SK-N-MC (cell line): ENCODE measurements around the gene C11orf97.

ENCODE experiments used
- DNase-seq: peaks from one replicate; pipeline ENCODE4 v3.0.0-alpha.2; 2011; ENCODE audit warnings: low read depth, low spot score
- H3K27ac ChIP-seq: fragments of 200-600 bp; sonication (generic); 2 replicates; pipeline ENCODE4 v1.5.1; 2016; ENCODE audit warnings: mixed run types
- H3K36me3 ChIP-seq: fragments of 200-600 bp; sonication (generic); 2 replicates; pipeline ENCODE4 v1.6.1; 2017; ENCODE audit warnings: antibody characterized with exemption, low read length, mixed read lengths; ENCODE audit not compliant: insufficient read depth
- H3K4me3 ChIP-seq: fragments of 200-600 bp; sonication (generic); 2 replicates; pipeline ENCODE4 v1.5.1; 2016
- H3K9ac ChIP-seq: fragments of 200-600 bp; sonication (generic); 2 replicates; pipeline ENCODE4 v1.8.0; 2017; ENCODE audit warnings: mixed run types, mixed read lengths; ENCODE audit not compliant: insufficient read length
- H3K9me3 ChIP-seq: fragments of 200-600 bp; sonication (generic); 2 replicates; pipeline ENCODE4 v1.6.1; 2017; ENCODE audit warnings: low read depth, mild to moderate bottlenecking, antibody characterized with exemption, low read length, moderate library complexity, mixed read lengths
- EZH2 ChIP-seq: fragments of 200-600 bp; sonication (generic); IDR thresholded peaks from one replicate; pipeline ENCODE4 v1.6.1; 2017; ENCODE audit warnings: antibody characterized with exemption
- FOXP2 ChIP-seq: optimal IDR thresholded peaks from 2 replicates; pipeline ENCODE3; 2011; ENCODE audit warnings: mild to moderate bottlenecking, moderate library complexity; ENCODE audit not compliant: insufficient read depth; ENCODE audit errors: extremely low read length, control extremely low read depth
- POLR2AphosphoS5 ChIP-seq: IDR thresholded peaks from 2 replicates; pipeline ENCODE4 v1.6.1; 2012; ENCODE audit warnings: mild to moderate bottlenecking, low read depth, low read length, borderline replicate concordance

The C11orf97 gene

DNA sequence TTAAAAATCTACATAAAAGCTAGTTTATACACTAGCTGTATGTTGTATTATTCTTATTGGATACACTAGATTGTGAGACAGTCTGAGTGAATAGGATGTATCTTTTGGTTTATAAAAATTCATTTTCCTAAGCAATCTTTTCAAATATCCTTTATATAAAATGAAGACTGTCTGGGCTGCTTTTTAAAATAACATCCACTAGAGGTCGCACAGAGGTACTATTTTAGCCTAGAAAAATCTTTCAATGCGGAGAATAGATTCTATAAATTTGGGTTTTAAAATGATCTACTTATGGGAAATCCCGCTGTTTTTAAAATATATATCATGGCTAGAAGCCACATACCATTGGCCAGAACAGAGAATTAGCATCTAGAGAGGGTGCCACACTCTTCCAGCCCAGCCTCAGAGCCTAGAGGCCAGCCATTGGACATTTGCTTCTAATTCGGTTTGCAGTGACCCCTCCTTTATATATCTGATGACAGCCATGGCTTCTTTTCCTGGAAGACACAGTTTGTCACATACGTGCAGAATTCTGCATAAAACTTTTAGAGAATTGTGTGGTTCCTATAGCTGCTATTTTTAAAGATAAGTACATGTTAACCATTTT, 7.3 kb downstream of the C11orf97 start:
- Histone ChIP-seq H3K36me3 (no peaks in the 10 kb centered on the region), H3K27ac (no peak overlapping the region), H3K4me3 (0 out of 2 replicates have a peak overlapping the region, but pooled peaks have one; percentile 22), H3K9ac (no peak overlapping the region), H3K9me3 (no peaks in the 10 kb centered on the region)
- DNase-seq: peak; percentile 20
- no peak for TF ChIP-seq POLR2AphosphoS5

DNA sequence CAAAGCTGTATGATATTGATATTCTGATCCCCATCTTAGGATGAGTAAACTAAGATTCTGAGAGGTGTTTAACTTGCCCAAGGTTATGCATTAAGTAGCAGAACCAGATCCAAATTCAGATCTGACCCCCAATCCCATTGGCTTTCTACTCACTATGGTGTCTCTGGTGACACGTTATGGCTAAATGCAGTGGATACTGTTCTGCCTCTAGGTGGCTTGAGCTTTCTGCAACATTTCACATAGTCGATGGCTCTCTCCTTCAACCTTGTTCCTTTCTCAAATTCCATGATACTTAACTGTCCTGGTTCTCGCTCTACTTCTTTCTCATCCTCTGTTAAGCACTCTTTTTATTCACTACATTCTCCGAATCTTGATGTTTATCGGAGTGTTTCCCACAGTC, 9.4 kb downstream of the C11orf97 start:
- Histone ChIP-seq H3K9me3 (no peaks in the 10 kb centered on the region), H3K4me3 (no peak overlapping the region), H3K27ac (no peak overlapping the region), H3K9ac (no peak overlapping the region), H3K36me3 (no peaks in the 10 kb centered on the region)
- no peak for DNase-seq
- TF ChIP-seq FOXP2: no peak
- TF ChIP-seq EZH2: no peak
- TF ChIP-seq POLR2AphosphoS5: no peak

- Histone ChIP-seq H3K27ac (no peak overlapping the region), H3K4me3 (no peak overlapping the region), H3K36me3 (no peaks in the 10 kb centered on the region), H3K9ac (no peak overlapping the region), H3K9me3 (no peaks in the 10 kb centered on the region)
- TF ChIP-seq POLR2AphosphoS5 (no peak), FOXP2 (no peak), EZH2 (no peak)
- DNase-seq: no peak
Observed at GRCh38 chr11:94524341-94524740, 12.1 kb downstream of the C11orf97 start.

GRCh38 chr11:94525546-94526324, 13.5 kb downstream of the C11orf97 start:
- DNase-seq: peak; percentile 61
- no peaks in the 10 kb centered on the region for H3K9me3 ChIP-seq
- H3K27ac ChIP-seq: peak overlapping the region; percentile 52; the same call in 1 of the 2 replicates
- no peaks in the 10 kb centered on the region for H3K36me3 ChIP-seq
- H3K9ac ChIP-seq: no peak overlapping the region
- TF ChIP-seq POLR2AphosphoS5: no peak
- H3K4me3 ChIP-seq: peak overlapping the region; percentile 11; the same call in 1 of the 2 replicates

DNA sequence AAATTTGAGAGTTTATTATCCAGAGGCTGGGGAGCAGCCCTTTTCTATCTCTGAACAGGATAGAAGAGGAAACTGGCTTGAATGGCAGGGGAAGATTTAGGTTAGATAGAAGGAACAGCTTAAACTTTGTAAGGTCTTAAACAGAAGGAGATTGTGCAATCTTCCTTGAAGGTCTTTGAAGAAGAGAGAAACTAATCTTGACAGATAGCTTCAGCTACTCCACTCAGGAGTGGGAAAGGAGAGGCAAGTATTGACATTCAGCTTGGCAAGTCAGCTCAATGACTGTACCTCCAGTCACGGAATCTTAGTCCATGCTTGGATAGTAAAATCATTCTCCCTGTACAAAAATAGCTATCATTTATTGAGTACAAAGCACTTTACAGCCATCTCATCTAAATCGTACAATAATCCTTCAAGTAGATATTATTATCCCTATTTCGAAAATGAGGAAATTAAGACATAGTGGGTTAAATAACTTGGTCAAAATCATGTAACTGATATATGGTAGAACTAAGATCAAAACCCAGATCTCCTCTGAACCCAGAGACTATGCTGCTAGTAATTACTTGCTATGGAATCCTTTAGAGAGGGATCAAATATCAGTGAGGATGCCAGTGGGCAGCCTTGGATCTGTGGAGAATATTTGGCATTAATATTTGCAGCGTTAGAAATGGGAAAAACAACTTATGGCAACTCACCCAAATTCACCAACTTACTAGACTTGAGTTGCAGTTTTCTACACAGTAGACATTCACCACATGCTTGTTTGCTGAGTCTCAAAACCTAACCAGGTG, 14.6 kb downstream of the C11orf97 start:
- TF ChIP-seq POLR2AphosphoS5 (no peak), EZH2 (no peak), FOXP2 (no peak)
- Histone ChIP-seq H3K9ac (no peak overlapping the region), H3K4me3 (no peak overlapping the region), H3K9me3 (no peaks in the 10 kb centered on the region), H3K36me3 (no peaks in the 10 kb centered on the region), H3K27ac (no peak overlapping the region)
- DNase-seq: no peak

GRCh38 chr11:94528551-94528950, 16.3 kb downstream of the C11orf97 start:
- no peaks in the 10 kb centered on the region for H3K36me3 ChIP-seq
- H3K4me3 ChIP-seq: no peak overlapping the region
- no peaks in the 10 kb centered on the region for H3K9me3 ChIP-seq
- DNase-seq: no peak
- H3K27ac ChIP-seq: no peak overlapping the region
- H3K9ac ChIP-seq: no peak overlapping the region
- TF ChIP-seq POLR2AphosphoS5: no peak
- TF ChIP-seq FOXP2: no peak
- TF ChIP-seq EZH2: no peak

DNA sequence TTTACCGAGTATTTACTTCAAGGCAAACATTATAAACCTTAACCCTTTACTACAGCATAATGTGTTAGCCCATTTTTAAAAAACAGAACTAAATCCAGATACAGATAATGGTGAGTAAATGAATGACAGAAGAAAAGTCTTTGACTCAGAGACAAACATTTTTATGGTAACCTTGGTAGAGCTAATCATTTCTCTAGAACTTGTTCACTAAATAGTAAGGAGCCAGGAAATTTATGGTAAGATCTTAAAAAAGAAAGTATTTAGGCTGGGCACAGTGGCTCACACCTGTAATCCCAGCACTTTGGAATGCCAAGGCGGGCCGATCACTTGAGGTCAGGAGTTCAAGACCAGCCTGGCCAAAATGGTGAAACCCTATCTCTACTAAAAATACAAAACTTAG, 19.9 kb downstream of the C11orf97 start:
- Histone ChIP-seq H3K9me3 (no peaks in the 10 kb centered on the region), H3K4me3 (no peak overlapping the region), H3K9ac (no peak overlapping the region), H3K27ac (no peak overlapping the region), H3K36me3 (no peaks in the 10 kb centered on the region)
- no peak for DNase-seq
- TF ChIP-seq FOXP2: no peak
- no peak for TF ChIP-seq EZH2
- TF ChIP-seq POLR2AphosphoS5: no peak

GRCh38 chr11:94533206-94533605, 20.9 kb downstream of the C11orf97 start:
- no peak for DNase-seq
- Histone ChIP-seq H3K9me3 (no peaks in the 10 kb centered on the region), H3K27ac (no peak overlapping the region), H3K36me3 (no peaks in the 10 kb centered on the region), H3K4me3 (no peak overlapping the region), H3K9ac (no peak overlapping the region)
- TF ChIP-seq FOXP2: no peak
- TF ChIP-seq EZH2: no peak
- no peak for TF ChIP-seq POLR2AphosphoS5
